GM12865 (cell line): ENCODE measurements around the gene AKAP12.

Experiments used
- DNase-seq: peaks from one replicate; pipeline ENCODE4 v3.0.0; 2010; ENCODE audit warnings: low read depth
- H3K4me3 ChIP-seq: 2 replicates; pipeline ENCODE4 v1.5.1; 2011; ENCODE audit warnings: mild to moderate bottlenecking, low read depth, low read length, control low read depth
- TF ChIP-seq, protein P1 (sequence below): IDR thresholded peaks from 2 replicates; pipeline ENCODE4 v1.5.1; 2011; ENCODE audit warnings: low read length, control low read depth, low read depth, inconsistent platforms; ENCODE audit not compliant: insufficient read depth; ENCODE audit errors: missing control alignments

AKAP12 gene

DNA sequence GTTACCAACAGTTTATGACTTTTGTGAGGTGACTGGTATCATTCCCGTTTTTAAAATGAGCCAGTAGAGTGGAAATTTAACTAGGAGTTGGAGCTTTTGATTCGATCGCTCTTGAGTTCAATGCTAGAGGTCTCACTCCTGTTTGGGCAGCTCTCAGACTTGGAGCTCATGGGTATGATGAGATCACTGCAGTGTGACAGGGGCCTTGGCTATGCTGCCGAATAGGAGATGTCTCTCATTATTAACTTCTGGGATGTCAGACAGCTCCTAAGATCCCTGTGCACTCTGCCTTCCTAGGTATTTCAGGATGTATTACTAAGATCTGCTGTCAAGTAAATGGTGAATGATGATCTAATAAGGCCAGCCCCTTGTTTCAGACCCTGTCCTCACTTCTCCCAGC, 20.4 kb downstream of the AKAP12 start:
- TF ChIP-seq, protein P1, sequence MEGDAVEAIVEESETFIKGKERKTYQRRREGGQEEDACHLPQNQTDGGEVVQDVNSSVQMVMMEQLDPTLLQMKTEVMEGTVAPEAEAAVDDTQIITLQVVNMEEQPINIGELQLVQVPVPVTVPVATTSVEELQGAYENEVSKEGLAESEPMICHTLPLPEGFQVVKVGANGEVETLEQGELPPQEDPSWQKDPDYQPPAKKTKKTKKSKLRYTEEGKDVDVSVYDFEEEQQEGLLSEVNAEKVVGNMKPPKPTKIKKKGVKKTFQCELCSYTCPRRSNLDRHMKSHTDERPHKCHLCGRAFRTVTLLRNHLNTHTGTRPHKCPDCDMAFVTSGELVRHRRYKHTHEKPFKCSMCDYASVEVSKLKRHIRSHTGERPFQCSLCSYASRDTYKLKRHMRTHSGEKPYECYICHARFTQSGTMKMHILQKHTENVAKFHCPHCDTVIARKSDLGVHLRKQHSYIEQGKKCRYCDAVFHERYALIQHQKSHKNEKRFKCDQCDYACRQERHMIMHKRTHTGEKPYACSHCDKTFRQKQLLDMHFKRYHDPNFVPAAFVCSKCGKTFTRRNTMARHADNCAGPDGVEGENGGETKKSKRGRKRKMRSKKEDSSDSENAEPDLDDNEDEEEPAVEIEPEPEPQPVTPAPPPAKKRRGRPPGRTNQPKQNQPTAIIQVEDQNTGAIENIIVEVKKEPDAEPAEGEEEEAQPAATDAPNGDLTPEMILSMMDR, result no peak
- H3K4me3 ChIP-seq, result no peak overlapping the region
- no peak for DNase-seq

DNA sequence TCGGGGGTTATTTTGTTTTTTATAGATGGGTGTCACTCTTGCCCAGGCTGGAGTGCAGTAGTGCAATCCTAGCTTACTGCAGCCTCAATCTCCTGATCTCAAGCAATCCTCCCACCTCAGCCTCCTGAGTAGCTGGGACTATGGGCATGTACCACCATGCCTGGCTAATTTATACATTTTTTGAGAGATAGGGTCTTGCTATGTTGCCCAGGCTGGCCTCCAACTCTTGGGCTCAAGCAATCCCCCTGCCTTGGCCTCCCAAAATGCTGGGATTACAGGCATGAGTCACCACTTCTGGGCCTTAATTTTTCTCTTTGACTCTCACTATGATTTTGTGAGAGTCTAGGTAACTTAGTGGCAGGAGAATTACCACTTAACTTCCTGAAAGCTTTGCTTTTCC, 23.3 kb downstream of the AKAP12 start:
- H3K4me3 ChIP-seq, result no peak overlapping the region
- TF ChIP-seq, protein P1, result no peak
- DNase-seq, result no peak

DNA sequence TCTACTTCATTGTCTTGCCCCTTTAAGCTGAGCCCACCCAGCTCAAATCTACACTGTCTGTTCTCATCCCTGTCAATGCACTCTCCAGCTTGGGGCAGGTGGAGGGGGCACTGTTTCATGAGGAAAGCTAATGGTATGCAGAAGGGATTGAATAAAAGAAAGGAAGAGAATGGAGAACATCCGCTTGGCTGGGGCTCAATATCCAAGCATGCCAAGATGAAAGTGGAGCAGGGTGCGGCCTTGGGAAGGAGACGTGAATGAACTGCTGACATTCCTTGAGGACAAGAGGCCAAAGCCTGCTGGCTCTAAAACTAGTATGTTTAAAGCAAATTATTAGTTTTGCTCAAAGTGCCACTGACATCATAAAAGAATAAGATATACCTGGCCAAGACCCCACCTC, 24.2 kb downstream of the AKAP12 start:
- no peak overlapping the region for H3K4me3 ChIP-seq

DNA sequence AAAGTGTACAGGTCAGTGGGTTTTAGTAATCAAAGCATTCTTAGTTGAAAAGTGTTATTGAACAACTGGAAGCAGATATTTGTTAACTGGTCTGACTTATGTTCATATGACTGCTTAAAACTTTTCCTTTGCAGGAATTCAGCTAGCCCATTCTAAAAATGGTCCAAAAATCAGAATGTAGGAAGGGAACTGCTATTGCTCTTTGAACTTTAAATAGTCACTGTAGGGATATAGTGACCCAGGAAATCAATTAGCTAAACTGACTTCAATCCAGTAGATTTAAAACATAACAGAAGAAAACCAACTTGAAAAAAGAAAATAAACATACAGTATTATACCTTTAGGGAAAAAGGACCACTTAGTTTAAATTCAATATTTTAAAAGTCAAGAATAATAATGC, 25.5 kb downstream of the AKAP12 start:
- no peak overlapping the region for H3K4me3 ChIP-seq
- TF ChIP-seq, protein P1, result no peak
- no peak for DNase-seq

More for the DNA sequence above, 24.2 kb downstream of the AKAP12 start:
- TF ChIP-seq, protein P1, result no peak
- no peak for DNase-seq

DNA sequence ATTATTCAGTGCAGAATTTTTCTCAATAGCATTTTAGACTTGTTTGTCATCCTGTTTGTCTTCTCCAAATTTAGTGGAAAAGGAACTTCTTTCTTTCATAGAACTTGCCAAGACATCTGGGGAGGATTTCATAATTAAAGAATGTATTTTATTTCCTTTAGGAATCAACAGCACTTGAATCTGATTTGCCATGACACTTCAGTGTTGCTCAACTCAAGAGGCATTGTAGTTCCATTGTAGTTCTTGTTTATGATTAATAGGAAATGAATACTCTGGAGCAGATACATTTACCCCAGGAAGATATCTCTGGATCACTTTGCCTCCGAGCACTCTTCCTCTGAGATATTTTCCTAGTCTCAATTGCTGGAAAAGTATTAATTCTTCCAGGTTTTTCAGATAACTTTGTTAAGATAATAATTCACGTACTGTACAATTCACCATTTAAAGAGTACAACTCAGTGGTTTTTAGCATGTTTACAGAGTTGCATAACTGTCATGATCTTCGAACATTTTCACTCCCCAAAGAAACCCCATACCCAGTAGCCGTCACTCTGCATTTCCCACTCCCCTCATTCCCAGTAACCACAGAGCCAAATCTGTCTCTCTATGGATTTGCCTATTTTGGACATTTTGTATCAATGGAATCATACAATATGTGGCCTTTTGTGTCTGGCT, 29.7 kb downstream of the AKAP12 start:
- TF ChIP-seq, protein P1, result no peak
- no peak overlapping the region for H3K4me3 ChIP-seq
- DNase-seq, result no peak

DNA sequence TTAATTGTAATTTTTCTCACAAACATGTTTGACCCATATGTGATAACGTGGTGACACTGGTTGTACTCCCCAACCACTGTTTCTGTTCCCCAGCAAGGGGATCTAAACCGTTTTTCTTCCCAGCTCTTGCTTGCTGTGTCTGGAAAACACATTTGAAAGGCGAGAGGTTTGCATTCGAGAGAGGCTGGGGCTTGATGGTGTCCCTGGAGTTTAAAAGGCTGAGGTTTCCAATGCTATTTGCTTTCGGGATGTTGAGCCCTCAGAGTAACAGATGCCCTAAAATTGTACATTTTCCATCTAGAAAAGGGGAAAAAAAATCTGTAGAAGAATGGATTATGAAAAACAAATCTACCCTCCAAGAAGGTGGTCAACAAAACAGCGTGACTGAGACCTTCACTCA, 35.4 kb downstream of the AKAP12 start:
- no peak for DNase-seq
- TF ChIP-seq, protein P1, result no peak
- no peak overlapping the region for H3K4me3 ChIP-seq

DNA sequence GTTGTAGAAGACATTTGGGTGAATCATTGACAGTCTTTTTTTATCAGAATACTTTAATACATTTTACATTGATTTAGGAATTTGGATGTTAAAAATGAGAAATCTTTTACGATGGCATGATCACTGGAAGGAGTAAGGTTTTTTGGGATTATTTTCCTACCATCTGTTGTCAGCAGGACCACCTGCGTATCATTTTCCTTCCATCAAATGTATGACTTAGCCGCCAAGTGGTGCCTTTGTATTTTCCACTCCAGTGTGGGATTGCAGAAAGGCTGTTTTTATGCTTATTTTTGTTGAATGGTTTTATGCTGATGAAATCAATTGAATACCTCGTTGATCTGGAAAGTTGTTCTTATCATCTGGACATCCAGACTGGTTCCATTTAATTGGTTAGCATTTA, 35.8 kb downstream of the AKAP12 start:
- no peak overlapping the region for H3K4me3 ChIP-seq
- no peak for DNase-seq

More for the DNA sequence above, 35.8 kb downstream of the AKAP12 start:
- TF ChIP-seq, protein P1, result no peak
